GM21423 (cell line): ENCODE data around the gene LMBRD2.
A peak's percentile ranks its signal among the peaks of the same experiment; 100 is the strongest.
"Not testable (repeated sequence)": the region's sequence is repeated elsewhere in the genome, so short reads cannot be mapped to it uniquely, and the experiment has no call there.

ENCODE experiments used
- ATAC-seq: cut with Tn5 transposase; IDR thresholded peaks from one replicate; pipeline ENCODE4 v1.9.1; 2021; ENCODE audit warnings: mild to moderate bottlenecking, moderate library complexity; ENCODE audit not compliant: unreplicated experiment

Gene LMBRD2

GRCh38 chr5:36151434-36152323, at the start of gene LMBRD2, which contains the start of gene SKP2:
LMBRD2 (minus strand) TSS chr5:36151887; CDS start chr5:36143349, 8,538 bp downstream.
SKP2 (plus strand) TSS chr5:36152111; CDS start chr5:36152263, 152 bp downstream.
- peak; percentile 98 for ATAC-seq

DNA sequence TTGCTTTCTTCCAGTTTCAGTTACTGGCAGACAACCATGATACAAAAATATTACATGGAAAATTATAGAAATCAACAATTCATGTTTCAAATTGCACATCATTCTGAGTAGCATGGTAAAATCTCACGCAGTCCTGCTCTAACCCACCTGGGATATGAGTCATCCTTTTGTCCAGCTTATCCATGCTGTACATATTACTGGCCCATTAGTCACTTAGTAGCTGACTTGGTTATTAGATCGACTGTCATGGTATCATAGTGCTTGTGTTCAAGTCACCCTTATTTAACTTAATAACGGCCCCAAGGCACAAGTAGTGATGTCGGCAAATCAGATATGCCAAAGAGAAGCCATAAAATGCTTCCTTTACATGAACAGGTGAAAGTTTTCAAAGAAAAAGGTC, 48.8 kb upstream of the LMBRD2 start:
- no peak for ATAC-seq

GRCh38 chr5:36199620-36200019, 47.9 kb upstream of the LMBRD2 start:
- ATAC-seq = no peak

DNA sequence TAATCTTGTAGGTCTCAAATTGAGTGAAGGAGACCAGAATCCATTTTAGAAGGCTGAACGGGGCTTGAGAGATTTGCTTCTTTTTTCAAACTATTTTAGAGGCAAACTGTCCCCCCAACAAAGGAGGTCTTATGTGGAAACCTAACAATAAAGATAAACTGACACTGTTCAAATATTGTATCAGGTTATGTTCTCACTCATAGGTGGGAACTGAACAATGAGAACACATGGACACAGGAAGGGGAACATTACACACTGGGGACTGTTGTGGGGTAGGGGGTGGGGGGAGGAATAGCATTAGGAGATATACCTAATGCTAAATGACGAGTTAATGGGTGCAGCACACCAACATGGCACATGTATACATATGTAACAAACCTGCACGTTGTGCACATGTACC, 47.1 kb upstream of the LMBRD2 start:
- ATAC-seq = not testable (repeated sequence)

- ATAC-seq = no peak
Observed at GRCh38 chr5:36198281-36198680, 46.6 kb upstream of the LMBRD2 start.

DNA sequence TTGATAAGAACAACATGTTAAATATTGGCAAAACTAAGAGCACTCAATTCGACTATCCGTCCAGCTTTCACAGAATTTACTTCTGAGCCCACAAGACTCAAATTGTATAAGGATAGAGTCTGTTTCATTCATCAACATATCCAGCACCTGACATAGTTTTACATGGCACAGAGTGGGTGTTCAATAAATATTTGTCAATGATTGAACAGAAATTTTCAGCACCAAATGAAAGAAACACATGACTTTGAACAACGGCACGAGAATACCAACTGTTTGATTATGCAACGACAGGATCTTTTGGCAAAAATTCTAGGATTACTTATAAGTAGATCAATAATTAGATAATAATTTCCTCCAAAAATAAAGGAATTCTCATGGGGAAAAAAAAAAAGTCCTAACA, 42.1 kb upstream of the LMBRD2 start:
- no peak for ATAC-seq

GRCh38 chr5:36184408-36184807, 32.7 kb upstream of the LMBRD2 start:
- not testable (repeated sequence) for ATAC-seq

DNA sequence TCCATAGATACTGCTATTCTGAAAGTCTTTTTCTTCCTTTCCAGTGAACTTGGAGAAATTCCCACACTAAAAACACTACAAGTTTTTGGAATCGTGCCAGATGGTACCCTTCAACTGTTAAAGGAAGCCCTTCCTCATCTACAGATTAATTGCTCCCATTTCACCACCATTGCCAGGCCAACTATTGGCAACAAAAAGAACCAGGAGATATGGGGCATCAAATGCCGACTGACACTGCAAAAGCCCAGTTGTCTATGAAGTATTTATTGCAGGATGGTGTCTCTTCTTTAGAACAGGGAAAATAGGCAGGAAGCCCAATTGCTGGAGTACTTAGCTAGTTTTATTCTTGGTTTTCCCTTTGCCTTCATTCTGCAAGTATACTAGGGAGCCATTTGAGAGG, 30.1 kb upstream of the LMBRD2 start:
- ATAC-seq = no peak

- ATAC-seq = no peak
Observed at GRCh38 chr5:36180556-36181350, 29.1 kb upstream of the LMBRD2 start.

DNA sequence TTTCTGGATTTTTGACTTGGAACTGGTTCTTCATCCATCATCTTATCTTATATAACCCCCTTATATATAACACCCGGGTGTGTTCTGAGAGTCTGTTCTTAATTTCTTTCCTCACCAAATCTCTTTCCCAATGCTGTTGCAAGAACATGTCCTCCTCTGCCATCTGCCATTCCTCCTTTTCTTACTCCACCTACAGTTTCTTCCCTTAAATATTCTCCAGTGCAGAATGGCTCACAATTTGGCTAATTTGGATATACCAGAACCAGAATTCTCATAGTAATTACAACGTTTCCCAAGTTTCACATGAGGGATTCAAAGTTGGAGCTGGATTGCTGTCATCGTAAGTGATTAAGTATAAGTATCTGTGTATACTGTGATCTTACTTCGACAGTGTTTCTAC, 28.3 kb upstream of the LMBRD2 start:
- no peak for ATAC-seq

GRCh38 chr5:36178524-36178890, 26.8 kb upstream of the LMBRD2 start:
- no peak for ATAC-seq

DNA sequence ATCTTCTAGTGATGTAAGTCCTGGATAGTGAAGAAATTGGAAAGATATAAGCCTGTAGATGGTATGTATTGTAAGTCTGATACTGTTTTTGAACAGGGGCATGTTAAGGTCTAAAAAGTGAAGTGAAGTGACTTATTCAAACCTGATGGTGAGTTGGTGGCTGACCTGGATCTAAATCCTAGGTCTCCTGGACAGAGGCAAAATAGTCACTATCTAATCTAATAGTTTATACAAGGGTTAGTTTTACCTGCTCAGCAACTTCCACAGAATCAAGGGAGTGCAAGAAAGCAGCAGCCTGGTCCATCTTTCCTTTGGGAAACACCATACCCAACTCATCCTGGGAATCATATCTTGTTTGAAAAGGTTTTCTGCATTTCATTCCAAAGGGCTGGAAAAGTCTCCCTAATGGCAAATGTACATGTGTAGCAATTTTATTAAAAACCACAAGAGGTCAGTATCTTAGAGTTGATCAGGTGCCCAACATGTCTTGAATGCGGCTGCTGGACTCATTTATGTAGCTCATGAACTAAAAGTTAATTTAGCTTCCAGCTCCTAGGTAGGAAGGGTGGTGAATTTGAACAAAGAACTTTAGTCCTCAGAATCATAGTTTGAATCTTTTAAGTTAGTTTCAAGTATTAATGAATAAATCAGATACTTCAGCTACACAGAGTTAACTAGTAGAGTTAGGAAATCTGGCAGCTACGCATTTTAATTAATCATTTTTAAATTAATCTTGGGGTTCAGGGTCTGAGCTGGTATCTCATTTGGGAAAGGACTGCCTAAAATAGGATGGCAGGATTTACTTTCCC, 26.2 kb upstream of the LMBRD2 start:
- ATAC-seq = no peak

DNA sequence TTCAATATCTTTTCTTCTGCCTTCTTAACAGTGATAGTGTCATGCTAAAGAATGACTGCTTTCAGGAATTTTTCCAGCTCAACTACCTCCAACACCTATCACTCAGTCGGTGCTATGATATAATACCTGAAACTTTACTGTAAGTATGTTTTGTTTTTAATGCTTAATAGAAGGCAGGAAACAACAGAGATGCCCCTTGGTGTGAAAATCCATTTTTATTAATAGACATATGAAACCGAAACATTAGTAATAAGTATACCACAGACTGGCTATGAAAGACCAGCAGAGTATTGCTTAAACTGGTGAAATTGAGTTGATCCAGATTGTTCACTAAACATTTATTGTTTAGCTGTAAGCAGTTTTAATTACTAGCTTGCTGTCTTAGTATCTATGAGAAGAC, 25.5 kb upstream of the LMBRD2 start:
- peak; percentile 98 for ATAC-seq

DNA sequence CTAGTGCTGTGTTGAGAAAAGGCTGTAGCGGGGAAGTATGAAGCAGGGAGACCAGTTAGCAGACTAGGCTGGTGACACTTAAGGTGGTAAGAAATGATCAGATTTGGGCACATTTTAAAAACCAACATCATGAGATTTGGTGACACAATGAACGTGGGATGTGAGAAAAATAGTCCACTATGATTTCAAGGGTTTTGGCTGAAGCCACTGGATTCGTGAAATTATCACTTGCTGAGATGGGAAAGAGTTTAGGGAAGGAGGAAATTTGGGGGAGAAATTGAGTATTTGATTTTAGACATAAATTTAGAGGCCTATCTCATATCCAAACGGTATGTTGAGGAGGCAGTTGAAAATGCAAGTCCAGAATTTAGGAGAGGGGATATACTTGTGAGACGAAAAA, 23.4 kb upstream of the LMBRD2 start:
- no peak for ATAC-seq

DNA sequence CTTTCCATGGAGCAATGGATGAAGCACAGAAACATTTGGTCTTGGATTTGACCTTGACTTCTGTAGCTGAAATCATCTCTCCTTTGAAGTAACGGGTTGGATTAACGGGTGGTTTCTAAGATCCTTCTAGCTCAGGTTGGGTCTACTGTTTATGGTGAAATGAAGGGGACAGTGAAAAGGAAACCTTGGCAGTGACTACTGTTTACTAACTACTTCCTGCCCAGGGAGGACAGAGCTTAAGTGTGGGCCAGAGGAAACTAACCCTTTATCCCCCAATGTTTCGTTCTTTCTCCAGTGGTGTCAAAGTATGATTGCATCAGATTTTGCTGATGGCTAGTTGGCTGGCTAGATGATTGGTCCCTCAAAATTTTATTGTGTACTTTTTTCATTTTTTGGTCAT, 22.4 kb upstream of the LMBRD2 start:
- ATAC-seq = no peak

- no peak for ATAC-seq
Observed at GRCh38 chr5:36173426-36173825, 21.7 kb upstream of the LMBRD2 start.

GRCh38 chr5:36172599-36172998, 20.9 kb upstream of the LMBRD2 start:
- no peak for ATAC-seq

- ATAC-seq = no peak
Observed at GRCh38 chr5:36170832-36171424, 19.2 kb upstream of the LMBRD2 start.

DNA sequence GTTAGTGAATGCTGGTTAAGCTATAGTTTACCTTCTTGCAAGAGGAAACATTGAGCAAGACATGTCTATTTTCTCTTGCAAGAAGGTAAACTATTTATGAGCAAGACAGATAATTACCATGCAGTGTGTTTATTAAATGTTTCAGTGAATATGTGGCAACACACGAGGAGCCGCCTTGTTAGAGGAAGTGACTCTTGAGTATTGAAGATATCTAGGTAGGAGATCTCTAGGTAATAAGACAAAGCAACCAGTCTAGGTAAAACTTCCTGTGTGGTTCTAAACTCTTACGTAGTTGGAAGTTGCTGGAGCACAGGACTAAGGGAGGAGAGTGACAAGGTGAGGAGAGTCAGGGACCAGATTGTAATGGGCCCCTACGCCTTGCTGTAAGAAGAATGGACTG, 17.1 kb upstream of the LMBRD2 start:
- ATAC-seq = no peak

GRCh38 chr5:36164461-36164860, 12.8 kb upstream of the LMBRD2 start:
- no peak for ATAC-seq
